ENCODE results near the gene VPS25.
A peak's percentile ranks its signal among the peaks of the same experiment; 100 is the strongest.

Gene VPS25

GRCh38 chr17:42798383-42799380 is 25.4 kb downstream of the VPS25 start, which contains the start of the genes CNTD1 and COA3:
CNTD1 (plus strand) TSS chr17:42798861; CDS start chr17:42799068, 207 bp downstream.
COA3 (minus strand) TSS chr17:42798704; CDS start chr17:42798681, 23 bp downstream.
- Histone ChIP-seq H2AFZ (ENCODE audit: low read depth, low read length) (peak within 1 kb of the TSS; percentile 98), H3K79me2 (ENCODE audit: insufficient read depth, low read length) (peaks cover 19% of the 10 kb centered on the region), H3K9ac (ENCODE audit: low read depth, low read length) (peak within 1 kb of the TSS; percentile 78), H3K36me3 (ENCODE audit: insufficient read depth, low read length) (peaks cover 14% of the 10 kb centered on the region), H3K27ac (ENCODE audit: low read length) (peak within 1 kb of the TSS; percentile 75), H3K27me3 (ENCODE audit: insufficient read depth, low read length, poor library complexity) (no peaks in the 10 kb centered on the region), H3K4me1 (ENCODE audit: insufficient read depth, low read length) (peaks cover 27% of the 10 kb centered on the region), H3K4me3 (ENCODE audit: low read depth in 1 of 2, low read length in 2 of 2) (peak within 1 kb of the TSS; percentile 82 to 98), H4K20me1 (ENCODE audit: insufficient read depth, low read length) (no peaks in the 10 kb centered on the region), H3K9me3 (ENCODE audit: insufficient read depth, low read length, severe bottlenecking) (no peaks in the 10 kb centered on the region), H3K4me2 (ENCODE audit: insufficient read depth, low read length) (peak within 1 kb of the TSS; percentile 91)
- TF ChIP-seq CTCF (IDR thresholded peaks at IDR 0.05; ENCODE audit: borderline replicate concordance, extremely low read depth, low read length, poor library complexity, severe bottlenecking) (peak; percentile 6), EZH2 (IDR thresholded peaks at IDR 0.05; ENCODE audit: borderline replicate concordance, low read depth, low read length, severe bottlenecking) (no peak)
- ATAC-seq (ENCODE audit: insufficient read depth, low read depth) (peak; percentile 99), DNase-seq (peak; percentile 87)

GRCh38 chr17:42803074-42803883 is 30.0 kb downstream of the VPS25 start:
- Histone ChIP-seq H3K27me3 (ENCODE audit: insufficient read depth, low read length, poor library complexity) (no peaks in the 10 kb centered on the region), H3K4me1 (ENCODE audit: insufficient read depth, low read length) (peaks cover 10% of the 10 kb centered on the region), H3K27ac (ENCODE audit: low read length) (no peak overlapping the region), H3K9me3 (ENCODE audit: insufficient read depth, low read length, severe bottlenecking) (no peaks in the 10 kb centered on the region), H3K9ac (ENCODE audit: low read depth, low read length) (no peak overlapping the region), H3K79me2 (ENCODE audit: insufficient read depth, low read length) (peaks cover 6% of the 10 kb centered on the region), H4K20me1 (ENCODE audit: insufficient read depth, low read length) (no peaks in the 10 kb centered on the region), H3K36me3 (ENCODE audit: insufficient read depth, low read length) (no peaks in the 10 kb centered on the region), H3K4me2 (ENCODE audit: insufficient read depth, low read length) (no peak overlapping the region), H3K4me3 (ENCODE audit: low read depth in 1 of 2, low read length in 2 of 2) (no peak overlapping the region), H2AFZ (ENCODE audit: low read depth, low read length) (no peak overlapping the region)
- no peak for ATAC-seq (ENCODE audit: insufficient read depth, low read depth)
- TF ChIP-seq CTCF (IDR thresholded peaks at IDR 0.05; ENCODE audit: borderline replicate concordance, extremely low read depth, low read length, poor library complexity, severe bottlenecking) (no peak), EZH2 (IDR thresholded peaks at IDR 0.05; ENCODE audit: borderline replicate concordance, low read depth, low read length, severe bottlenecking) (no peak)
- DNase-seq, result no peak

- Histone ChIP-seq H3K9me3 (ENCODE audit: insufficient read depth, low read length, severe bottlenecking) (no peaks in the 10 kb centered on the region), H3K36me3 (ENCODE audit: insufficient read depth, low read length) (peaks cover 5% of the 10 kb centered on the region; the same call in 1 of the 2 replicates), H3K79me2 (ENCODE audit: insufficient read depth, low read length) (no peaks in the 10 kb centered on the region), H3K4me2 (ENCODE audit: insufficient read depth, low read length) (no peak overlapping the region), H2AFZ (ENCODE audit: low read depth, low read length) (no peak overlapping the region), H3K27me3 (ENCODE audit: insufficient read depth, low read length, poor library complexity) (no peaks in the 10 kb centered on the region), H3K4me3 (ENCODE audit: low read depth in 1 of 2, low read length in 2 of 2) (no peak overlapping the region), H4K20me1 (ENCODE audit: insufficient read depth, low read length) (no peaks in the 10 kb centered on the region), H3K9ac (ENCODE audit: low read depth, low read length) (no peak overlapping the region), H3K4me1 (ENCODE audit: insufficient read depth, low read length) (no peaks in the 10 kb centered on the region), H3K27ac (ENCODE audit: low read length) (no peak overlapping the region)
- DNase-seq, result no peak
- TF ChIP-seq CTCF (IDR thresholded peaks at IDR 0.05; ENCODE audit: borderline replicate concordance, extremely low read depth, low read length, poor library complexity, severe bottlenecking) (no peak), EZH2 (IDR thresholded peaks at IDR 0.05; ENCODE audit: borderline replicate concordance, low read depth, low read length, severe bottlenecking) (no peak)
- ATAC-seq (ENCODE audit: insufficient read depth, low read depth), result no peak
Measured at GRCh38 chr17:42804918-42805367, 31.7 kb downstream of the VPS25 start.

All from DND-41 (cell line).